ENCODE results near the gene EPHB4. TPM values are rescaled to one million over a fixed set of nuclear protein-coding genes. Genes with fewer than 3 reads are reported as not detected.
"Not testable (repeated sequence)": the region's sequence is repeated elsewhere in the genome, so short reads cannot be mapped to it uniquely, and the experiment has no call there.

EPHB4 gene
- total RNA-seq, 2 experiments from 2014 or later: 2.8 to 3.6 TPM

- H3K36me3 Mint-ChIP-seq: no peaks in the 10 kb centered on the region
- POLR2A ChIA-PET: interaction anchor here (1.1 kb wide), 1 partner anchor 8 kb away, joined by 3 read pairs; no protein-coding TSS in a partner anchor
- H3K4me1 Mint-ChIP-seq (ENCODE audit: low read depth): no peaks in the 10 kb centered on the region
- CTCF ChIA-PET: interaction anchor here (0.6 to 0.9 kb wide), 2 partner anchors 29 to 1174 kb away, joined by 3 read pairs; no protein-coding TSS in a partner anchor
- no peak overlapping the region for H3K4me3 Mint-ChIP-seq
- intact Hi-C loops (cut with micrococcal nuclease): no loop called here
- no peak for DNase-seq
- no peak overlapping the region for H3K27ac Mint-ChIP-seq
- no peaks in the 10 kb centered on the region for H3K9me3 Mint-ChIP-seq
- H3K27me3 Mint-ChIP-seq: peaks cover 5% of the 10 kb centered on the region
Observed at GRCh38 chr7:100773491-100773890, 53.8 kb downstream of the EPHB4 start.

GRCh38 chr7:100768784-100769183, 58.5 kb downstream of the EPHB4 start:
- H3K27ac Mint-ChIP-seq: no peak overlapping the region
- H3K27me3 Mint-ChIP-seq: peaks cover 3% of the 10 kb centered on the region
- H3K4me1 Mint-ChIP-seq (ENCODE audit: low read depth): no peaks in the 10 kb centered on the region
- ChIA-PET CTCF (no interaction called here), POLR2A (no interaction called here)
- H3K36me3 Mint-ChIP-seq: no peaks in the 10 kb centered on the region
- no peak overlapping the region for H3K4me3 Mint-ChIP-seq
- no peak for DNase-seq
- intact Hi-C loops (cut with micrococcal nuclease): no loop called here
- H3K9me3 Mint-ChIP-seq: no peaks in the 10 kb centered on the region

GRCh38 chr7:100765250-100765649, 62.1 kb downstream of the EPHB4 start:
- intact Hi-C loops (cut with micrococcal nuclease): no loop called here
- POLR2A ChIA-PET: interaction anchor here (0.7 kb wide), 1 partner anchor 8 kb away, joined by 3 read pairs; no protein-coding TSS in a partner anchor
- Mint-ChIP-seq H3K9me3 (no peaks in the 10 kb centered on the region), H3K36me3 (no peaks in the 10 kb centered on the region), H3K27me3 (peaks cover 3% of the 10 kb centered on the region), H3K4me1 (ENCODE audit: low read depth) (no peaks in the 10 kb centered on the region), H3K27ac (no peak overlapping the region), H3K4me3 (no peak overlapping the region)
- DNase-seq: no peak
- CTCF ChIA-PET: no interaction called here

- intact Hi-C loops (cut with micrococcal nuclease): no loop called here
- Mint-ChIP-seq H3K9me3 (no peaks in the 10 kb centered on the region), H3K27ac (no peak overlapping the region), H3K4me1 (ENCODE audit: low read depth) (no peaks in the 10 kb centered on the region), H3K36me3 (no peaks in the 10 kb centered on the region), H3K27me3 (peaks cover 3% of the 10 kb centered on the region), H3K4me3 (no peak overlapping the region)
- ChIA-PET POLR2A (interaction anchor here (0.7 kb wide), 1 partner anchor 8 kb away, joined by 3 read pairs; no protein-coding TSS in a partner anchor), CTCF (no interaction called here)
- no peak for DNase-seq
Observed at GRCh38 chr7:100764841-100765240, 62.5 kb downstream of the EPHB4 start.

GRCh38 chr7:100763556-100764140, 63.7 kb downstream of the EPHB4 start:
- H3K4me3 Mint-ChIP-seq: no peak overlapping the region
- H3K36me3 Mint-ChIP-seq: no peaks in the 10 kb centered on the region
- H3K27me3 Mint-ChIP-seq: peaks cover 1% of the 10 kb centered on the region
- H3K9me3 Mint-ChIP-seq: no peaks in the 10 kb centered on the region
- no peak for DNase-seq
- H3K27ac Mint-ChIP-seq: no peak overlapping the region
- ChIA-PET CTCF (no interaction called here), POLR2A (no interaction called here)
- H3K4me1 Mint-ChIP-seq (ENCODE audit: low read depth): no peaks in the 10 kb centered on the region
- intact Hi-C loops (cut with micrococcal nuclease): no loop called here

- H3K9me3 Mint-ChIP-seq; H3K36me3 Mint-ChIP-seq; intact Hi-C loops (cut with micrococcal nuclease); DNase-seq; H3K4me1 Mint-ChIP-seq (ENCODE audit: low read depth); H3K4me3 Mint-ChIP-seq; POLR2A ChIA-PET; H3K27ac Mint-ChIP-seq; H3K27me3 Mint-ChIP-seq: not testable (repeated sequence)
- CTCF ChIA-PET: interaction anchor here (0.6 kb wide), 1 partner anchor 89 kb away, joined by 4 read pairs; the partner anchor contains the start of gene SLC12A9
Observed at GRCh38 chr7:100762841-100763240, 64.5 kb downstream of the EPHB4 start.

- Mint-ChIP-seq H3K36me3 (no peaks in the 10 kb centered on the region), H3K27ac (no peak overlapping the region), H3K4me3 (no peak overlapping the region), H3K27me3 (no peaks in the 10 kb centered on the region), H3K4me1 (ENCODE audit: low read depth) (no peaks in the 10 kb centered on the region), H3K9me3 (no peaks in the 10 kb centered on the region)
- intact Hi-C loops (cut with micrococcal nuclease): no loop called here
- POLR2A ChIA-PET: no interaction called here
- CTCF ChIA-PET: no interaction called here
- DNase-seq: no peak
Observed at GRCh38 chr7:100759357-100760171, 67.8 kb downstream of the EPHB4 start.

GRCh38 chr7:100753750-100754149, 73.6 kb downstream of the EPHB4 start:
- CTCF ChIA-PET: no interaction called here
- H3K9me3 Mint-ChIP-seq: no peaks in the 10 kb centered on the region
- no peak overlapping the region for H3K27ac Mint-ChIP-seq
- no peak overlapping the region for H3K4me3 Mint-ChIP-seq
- POLR2A ChIA-PET: no interaction called here
- peaks cover 11% of the 10 kb centered on the region for H3K27me3 Mint-ChIP-seq
- intact Hi-C loops (cut with micrococcal nuclease): no loop called here
- no peaks in the 10 kb centered on the region for H3K36me3 Mint-ChIP-seq
- no peak for DNase-seq
- no peaks in the 10 kb centered on the region for H3K4me1 Mint-ChIP-seq (ENCODE audit: low read depth)

- intact Hi-C loops (cut with micrococcal nuclease): no loop called here
- DNase-seq: peak; percentile 15
- Mint-ChIP-seq H3K27ac (no peak overlapping the region), H3K4me1 (ENCODE audit: low read depth) (no peaks in the 10 kb centered on the region), H3K27me3 (peaks cover 16% of the 10 kb centered on the region), H3K4me3 (no peak overlapping the region), H3K9me3 (no peaks in the 10 kb centered on the region), H3K36me3 (no peaks in the 10 kb centered on the region)
- CTCF ChIA-PET: no interaction called here
- POLR2A ChIA-PET: interaction anchor here (0.6 kb wide), 1 partner anchor 296 kb away, joined by 3 read pairs; no protein-coding TSS in a partner anchor
Observed at GRCh38 chr7:100752994-100753393, 74.3 kb downstream of the EPHB4 start.

Small RNA genes within 50 kb of the gene (microRNA-seq; reads per million reads assigned to microRNA genes)
- gene MIR6875 (ENCODE audit: borderline microRNAs expressed, borderline number of aligned reads, borderline replicate concordance): not detected

Other genes starting within 250 kb of the EPHB4 start
- gene LRCH4, start 241.4 kb downstream of the EPHB4 start, total RNA-seq: 10 to 100 TPM; 93.4 to 97.7 TPM
- gene FBXO24, start 241.2 kb downstream of the EPHB4 start, total RNA-seq: 1 to 10 TPM; 2.2 to 2.6 TPM
- 10 to 100 TPM in 1 of 2 experiments, 1 to 10 TPM in 1; 9.2 to 11.0 TPM for gene PCOLCE, start 225.2 kb downstream of the EPHB4 start, total RNA-seq
- 10 to 100 TPM; 14.0 to 14.4 TPM for gene MOSPD3, start 215.0 kb downstream of the EPHB4 start, total RNA-seq
- 1 to 10 TPM; 8.7 to 9.9 TPM for gene TFR2, start 186.0 kb downstream of the EPHB4 start, total RNA-seq
- not detected for gene ACTL6B, start 171.1 kb downstream of the EPHB4 start, total RNA-seq
- gene GNB2, start 153.8 kb downstream of the EPHB4 start, total RNA-seq: 100 to 1,000 TPM; 228 to 231 TPM
- gene GIGYF1, start 133.3 kb downstream of the EPHB4 start, total RNA-seq: 10 to 100 TPM; 40.2 to 40.5 TPM
- 10 to 100 TPM; 38.7 to 42.2 TPM for gene POP7, start 121.4 kb downstream of the EPHB4 start, total RNA-seq
- gene EPO, start 107.1 kb downstream of the EPHB4 start, total RNA-seq: not detected
- not detected for gene ZAN, start 93.9 kb downstream of the EPHB4 start, total RNA-seq
- gene SLC12A9, start 25.2 kb upstream of the EPHB4 start, total RNA-seq: 10 to 100 TPM; 17.8 to 18.5 TPM
- gene TRIP6, start 39.9 kb upstream of the EPHB4 start, total RNA-seq: 10 to 100 TPM; 25.8 to 25.9 TPM
- gene SRRT, start 47.6 kb upstream of the EPHB4 start, total RNA-seq: 100 to 1,000 TPM; 209 to 223 TPM
- 1 to 10 TPM; 1.5 to 2.0 TPM for gene UFSP1, start 62.2 kb upstream of the EPHB4 start, total RNA-seq
- gene ACHE, start 68.4 kb upstream of the EPHB4 start, total RNA-seq: not detected
- under 1 TPM in 1 of 2 experiments, not detected in 1; 0.29 TPM for gene MUC3A, start 122.0 kb upstream of the EPHB4 start, total RNA-seq
- gene MUC12, start 142.0 kb upstream of the EPHB4 start, total RNA-seq: 1 to 10 TPM in 1 of 2 experiments, under 1 TPM in 1; 0.48 to 1.0 TPM
- not detected for gene MUC17, start 192.6 kb upstream of the EPHB4 start, total RNA-seq